Ascending aorta (tissue), 2 donors: Measurements from ENCODE around the gene SERP2. TPM values are rescaled to one million over a fixed set of nuclear protein-coding genes. Genes with fewer than 3 reads are reported as not detected.

Source experiments
- DNase-seq, 2 donors: peaks; one replicate each; pipeline ENCODE4 v3.0.0-alpha.2; 2019; ENCODE audit warnings: low spot score in 2 of 2
- H3K27ac ChIP-seq, 2 donors: fragments of 200-600 bp; sonication (generic); one replicate each; pipeline ENCODE4 v1.5.1; 2016 to 2017; ENCODE audit warnings: mild to moderate bottlenecking in 1 of 2
- H3K27me3 ChIP-seq: fragments of 200-600 bp; sonication (generic); one replicate; pipeline ENCODE4 v1.5.1; 2017
- H3K36me3 ChIP-seq, 2 donors: fragments of 200-600 bp; sonication (generic); one replicate each; pipeline ENCODE4 v1.5.1; 2016
- H3K4me1 ChIP-seq, 2 donors: fragments of 200-600 bp; sonication (generic); one replicate each; pipeline ENCODE4 v1.5.1; 2016 to 2017; ENCODE audit warnings: mild to moderate bottlenecking in 1 of 2
- H3K4me3 ChIP-seq, 2 donors: fragments of 200-600 bp; sonication (generic); one replicate each; pipeline ENCODE4 v1.5.1; 2016 to 2017; ENCODE audit warnings: mild to moderate bottlenecking in 1 of 2
- H3K9me3 ChIP-seq, 2 donors: fragments of 200-600 bp; sonication (generic); one replicate each; pipeline ENCODE4 v1.5.1; 2016
- CTCF ChIP-seq, 3 experiments: fragments of 200-600 bp in 2 of 3; fragments of 450-650 bp in 1 of 3; sonication (generic) in 2 of 3; IDR thresholded peaks; one replicate each; pipeline ENCODE4 v1.5.1; 2016 to 2019; ENCODE audit warnings: antibody characterized with exemption in 3 of 3, mild to moderate bottlenecking in 1 of 3, moderate library complexity in 1 of 3
- intact Hi-C: fragments of 100-400 bp; cut with DNase I; formaldehyde crosslinking; loops from one replicate; pipeline ENCODE4 v1.15.1; 2023
- total RNA-seq: library from RNA; depleted of rRNA; stranded (reverse); fragments of >200 nt; gene quantifications from one replicate; pipeline ENCODE4 v1.1.0, GENCODE V29; 2016

The SERP2 gene
- total RNA-seq, 1 donor from 2014 or later: 0.85 TPM

DNA sequence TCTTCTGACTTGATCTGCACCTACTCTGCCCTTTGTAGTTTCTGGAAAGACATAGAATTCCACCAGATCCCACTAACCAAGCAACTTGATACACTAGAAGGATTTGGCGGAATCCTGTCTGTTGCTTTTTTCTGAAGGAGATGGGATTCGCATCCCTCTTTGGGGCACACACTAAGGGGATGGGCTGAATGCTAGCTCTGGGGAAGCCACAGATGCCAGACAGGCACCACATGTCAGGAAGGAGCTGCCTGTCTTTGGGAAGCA is 52.1 kb downstream of the SERP2 start:
- no peaks in the 10 kb centered on the region for H3K9me3 ChIP-seq
- peaks cover 0 to 4% of the 10 kb centered on the region in 2 donors for H3K36me3 ChIP-seq
- no peak overlapping the region for H3K27ac ChIP-seq
- no peak for DNase-seq
- no peak for TF ChIP-seq CTCF (IDR thresholded peaks at IDR 0.05)
- intact Hi-C loops: no loop called here
- H3K4me1 ChIP-seq: peaks cover 0 to 4% of the 10 kb centered on the region in 2 donors
- H3K27me3 ChIP-seq: no peaks in the 10 kb centered on the region
- H3K4me3 ChIP-seq: no peak overlapping the region

DNA sequence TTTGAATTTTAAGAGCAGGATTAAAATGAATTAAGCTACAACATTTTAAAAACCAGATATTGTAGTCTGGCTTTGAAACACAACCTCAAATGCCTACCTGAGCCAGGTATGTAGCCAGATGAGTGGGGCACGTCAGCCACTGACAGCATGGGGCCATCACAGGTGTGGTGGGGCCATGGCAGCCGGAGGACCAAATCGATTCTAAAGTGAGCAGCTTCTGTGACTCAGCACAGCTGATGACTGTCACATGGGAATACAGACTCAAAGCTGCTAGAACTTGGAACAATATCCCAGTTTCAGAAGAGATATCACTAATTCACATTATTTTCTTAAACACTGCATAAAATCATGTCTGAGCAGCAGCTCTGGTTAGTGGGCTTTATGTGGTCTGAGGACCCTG is 52.8 kb downstream of the SERP2 start:
- Histone ChIP-seq H3K9me3 (no peaks in the 10 kb centered on the region), H3K4me3 (no peak overlapping the region), H3K27me3 (no peaks in the 10 kb centered on the region), H3K27ac (no peak overlapping the region), H3K36me3 (peaks cover 0 to 4% of the 10 kb centered on the region in 2 donors), H3K4me1 (peaks cover 0 to 4% of the 10 kb centered on the region in 2 donors)
- DNase-seq: no peak
- TF ChIP-seq CTCF (IDR thresholded peaks at IDR 0.05): no peak
- intact Hi-C loops: no loop called here

DNA sequence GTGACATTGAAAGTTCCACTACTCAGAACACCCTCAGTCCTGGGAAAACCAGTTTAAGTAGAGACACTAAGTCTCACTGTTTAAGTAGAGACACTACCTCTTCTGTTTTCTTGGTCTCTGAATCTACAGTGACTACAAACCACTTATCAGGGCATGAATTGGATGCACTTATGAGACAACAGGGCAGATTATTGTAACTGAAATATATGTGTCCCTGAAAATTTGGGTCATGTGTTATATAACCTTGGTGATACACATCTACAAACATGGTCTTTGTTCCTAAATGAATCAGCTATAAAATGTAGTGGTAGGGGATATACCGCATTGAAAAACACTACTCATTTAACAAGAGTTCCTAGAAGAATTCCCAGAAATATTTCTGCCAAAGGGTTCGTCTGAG is 55.7 kb downstream of the SERP2 start:
- Histone ChIP-seq H3K27ac (peak overlapping the region in 1 of 2 donors; percentile 29), H3K9me3 (no peaks in the 10 kb centered on the region), H3K4me1 (peaks cover 0 to 16% of the 10 kb centered on the region in 2 donors), H3K36me3 (peaks cover under 1 to 20% of the 10 kb centered on the region in 2 donors), H3K27me3 (no peaks in the 10 kb centered on the region), H3K4me3 (no peak overlapping the region)
- intact Hi-C loops: no loop called here
- DNase-seq: no peak
- TF ChIP-seq CTCF (IDR thresholded peaks at IDR 0.05): no peak

DNA sequence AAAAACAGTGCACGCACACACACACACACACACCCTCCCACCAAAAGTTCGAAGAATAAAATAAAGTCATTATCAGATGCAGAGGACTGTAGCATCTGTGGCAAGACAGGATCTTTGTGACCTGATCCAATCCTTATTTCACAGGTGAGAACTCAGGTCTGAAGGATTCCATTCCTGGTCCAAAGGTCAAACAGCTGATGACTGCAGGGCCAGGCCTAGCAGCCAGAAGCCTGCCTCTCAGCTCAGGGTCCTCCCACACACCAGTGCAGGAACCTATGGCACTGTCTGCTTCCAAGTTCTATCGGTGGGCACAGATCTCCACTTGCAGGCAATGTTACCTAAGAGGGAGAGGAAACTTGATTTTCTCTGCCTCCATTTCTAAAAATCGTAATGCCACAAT is 57.5 kb downstream of the SERP2 start:
- Histone ChIP-seq H3K27ac (no peak overlapping the region), H3K4me1 (peaks cover 0 to 16% of the 10 kb centered on the region in 2 donors), H3K9me3 (no peaks in the 10 kb centered on the region), H3K27me3 (no peaks in the 10 kb centered on the region), H3K36me3 (peaks cover 3 to 26% of the 10 kb centered on the region in 2 donors), H3K4me3 (no peak overlapping the region)
- no peak for DNase-seq
- no peak for TF ChIP-seq CTCF (IDR thresholded peaks at IDR 0.05)
- intact Hi-C loops: loop anchor here (10.0 kb wide), 1 partner anchor 156 kb away; no protein-coding TSS in a partner anchor

DNA sequence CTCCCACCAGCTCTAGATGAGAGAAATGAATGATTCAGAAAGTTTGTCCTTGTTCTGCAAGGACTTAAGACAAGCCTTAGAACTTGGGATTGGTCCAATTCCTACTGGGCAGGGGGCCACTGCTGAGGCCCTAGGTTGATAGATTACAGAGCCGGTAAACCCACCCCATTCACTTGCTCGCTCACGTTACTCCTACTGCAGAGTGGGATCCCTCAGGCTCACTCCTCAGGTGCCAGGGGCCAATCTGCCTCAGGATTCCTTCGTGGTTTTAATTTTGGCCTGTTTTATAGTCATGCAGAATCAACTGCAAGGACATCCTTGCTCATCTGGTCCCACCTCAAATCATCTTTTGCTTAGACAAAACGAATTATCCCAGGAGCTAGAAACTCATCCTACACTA is 59.0 kb downstream of the SERP2 start:
- no peak overlapping the region for H3K4me3 ChIP-seq
- peaks cover 3 to 23% of the 10 kb centered on the region in 2 donors for H3K36me3 ChIP-seq
- H3K9me3 ChIP-seq: no peaks in the 10 kb centered on the region
- H3K4me1 ChIP-seq: peaks cover 0 to 18% of the 10 kb centered on the region in 2 donors
- peak overlapping the region; percentile 8 to 24 for H3K27ac ChIP-seq
- no peaks in the 10 kb centered on the region for H3K27me3 ChIP-seq
- no peak for DNase-seq
- TF ChIP-seq CTCF (IDR thresholded peaks at IDR 0.05): no peak
- intact Hi-C loops: loop anchor here (10.0 kb wide), 1 partner anchor 158 kb away; no protein-coding TSS in a partner anchor
